OCI-LY3 (cell line): ENCODE data around the gene MEX3A.

ENCODE experiments used
- EZH2phosphoT487 ChIP-seq: fragments of 200-600 bp; shearing (Covaris generic); IDR thresholded peaks from 2 replicates; pipeline ENCODE4 v1.6.1; 2018; ENCODE audit warnings: antibody characterized with exemption, mixed run types, low read depth
- TF ChIP-seq, protein P1 (sequence below): fragments of 200-600, 300-600 bp; sonication (generic); IDR thresholded peaks from 2 replicates; pipeline ENCODE4 v1.5.1; 2014; ENCODE audit warnings: antibody characterized with exemption, low read length, low read depth

- TF ChIP-seq, protein P1, sequence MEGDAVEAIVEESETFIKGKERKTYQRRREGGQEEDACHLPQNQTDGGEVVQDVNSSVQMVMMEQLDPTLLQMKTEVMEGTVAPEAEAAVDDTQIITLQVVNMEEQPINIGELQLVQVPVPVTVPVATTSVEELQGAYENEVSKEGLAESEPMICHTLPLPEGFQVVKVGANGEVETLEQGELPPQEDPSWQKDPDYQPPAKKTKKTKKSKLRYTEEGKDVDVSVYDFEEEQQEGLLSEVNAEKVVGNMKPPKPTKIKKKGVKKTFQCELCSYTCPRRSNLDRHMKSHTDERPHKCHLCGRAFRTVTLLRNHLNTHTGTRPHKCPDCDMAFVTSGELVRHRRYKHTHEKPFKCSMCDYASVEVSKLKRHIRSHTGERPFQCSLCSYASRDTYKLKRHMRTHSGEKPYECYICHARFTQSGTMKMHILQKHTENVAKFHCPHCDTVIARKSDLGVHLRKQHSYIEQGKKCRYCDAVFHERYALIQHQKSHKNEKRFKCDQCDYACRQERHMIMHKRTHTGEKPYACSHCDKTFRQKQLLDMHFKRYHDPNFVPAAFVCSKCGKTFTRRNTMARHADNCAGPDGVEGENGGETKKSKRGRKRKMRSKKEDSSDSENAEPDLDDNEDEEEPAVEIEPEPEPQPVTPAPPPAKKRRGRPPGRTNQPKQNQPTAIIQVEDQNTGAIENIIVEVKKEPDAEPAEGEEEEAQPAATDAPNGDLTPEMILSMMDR = no peak
- no peak for TF ChIP-seq EZH2phosphoT487
Observed at GRCh38 chr1:156095906-156096508, 13.7 kb upstream of the MEX3A start.
